Endothelial cell of umbilical vein (primary cell): ENCODE measurements around the gene HEXA. TPM values are rescaled to one million over a fixed set of nuclear protein-coding genes. Genes with fewer than 3 reads are reported as not detected.
A peak's percentile ranks its signal among the peaks of the same experiment; 100 is the strongest.

Experiments used
- BruUV-seq: library from RNA; stranded (reverse); fragments of 400-500 nt; replicated peaks from 2 replicates; lab custom pipeline; 2021; lab: Mats Ljungman, UMichigan
- CTCF ChIA-PET: fragments of 300-600, 350-600 bp; sonication (Branson Sonifier 250); formaldehyde crosslinking; loops from one replicate; lab custom pipeline; 2021; ENCODE audit warnings: antibody characterized with exemption, inconsistent platforms; lab: Charles Lee
- POLR2A ChIA-PET: fragments of 300-600, 350-600 bp; sonication (Branson Sonifier 250); formaldehyde crosslinking; loops from one replicate; lab custom pipeline; 2021; ENCODE audit warnings: antibody characterized with exemption, inconsistent platforms; lab: Charles Lee
- DNase-seq: peaks from one replicate; pipeline ENCODE4 v3.0.0-alpha.2; 2011; ENCODE audit warnings: low read depth, low spot score
- FAIRE-seq: peaks from 2 replicates; lab custom pipeline; 2011; peaks lifted over from hg19 to GRCh38; lab: Jason Lieb, UNC
- H2AFZ ChIP-seq: 2 replicates; pipeline ENCODE4 v1.6.0; 2012; ENCODE audit warnings: low read depth, low read length, control low read depth, inconsistent platforms
- H3K27ac ChIP-seq: 2 replicates; pipeline ENCODE4 v1.5.1; 2011; ENCODE audit warnings: low read depth, mild to moderate bottlenecking, control low read depth, low read length, moderate library complexity; ENCODE audit not compliant: insufficient read depth
- H3K27me3 ChIP-seq, 2 experiments: 2 replicates each; pipeline versions ENCODE4 v1.6.0 to v1.6.1; 2011; ENCODE audit warnings: low read length in 2 of 2, mixed read lengths in 1 of 2; ENCODE audit not compliant: control insufficient read depth in 2 of 2, insufficient read depth in 2 of 2
- H3K36me3 ChIP-seq, 2 experiments: 2 replicates in 1 of 2; 3 replicates in 1 of 2; pipeline ENCODE4 v1.5.1; 2011; ENCODE audit warnings: low read length in 2 of 2, mild to moderate bottlenecking in 1 of 2, moderate library complexity in 1 of 2; ENCODE audit not compliant: control insufficient read depth in 2 of 2, insufficient read depth in 2 of 2; ENCODE audit errors: extremely low read depth in 1 of 2
- H3K4me1 ChIP-seq: 3 replicates; pipeline ENCODE4 v1.5.1; 2011; ENCODE audit warnings: mild to moderate bottlenecking, low read length; ENCODE audit not compliant: control insufficient read depth, insufficient read depth; ENCODE audit errors: extremely low read depth
- H3K4me2 ChIP-seq: 2 replicates; pipeline ENCODE4 v1.6.1; 2011; ENCODE audit warnings: low read length, control low read depth, mixed read lengths; ENCODE audit not compliant: insufficient read depth
- H3K4me3 ChIP-seq, 3 experiments: fragments of 200-600 bp in 1 of 3; sonication (generic), shearing (Covaris generic) in 1 of 3; replicated peaks in 1 of 3; 2 replicates each; pipeline ENCODE4 v1.5.1; 2011 to 2016; ENCODE audit warnings: control low read depth in 3 of 3, low read length in 3 of 3, mild to moderate bottlenecking in 2 of 3, inconsistent platforms in 1 of 3, low read depth in 1 of 3, moderate library complexity in 1 of 3; ENCODE audit not compliant: insufficient read depth in 1 of 3
- H3K79me2 ChIP-seq: 2 replicates; pipeline ENCODE4 v1.6.0; 2012; ENCODE audit warnings: low read length, inconsistent platforms; ENCODE audit not compliant: control insufficient read depth, insufficient read depth
- H3K9ac ChIP-seq: replicated peaks from 2 replicates; pipeline ENCODE3; 2011; ENCODE audit warnings: low read length, control low read depth; ENCODE audit not compliant: insufficient read depth; ENCODE audit errors: extremely low read depth
- H3K9me1 ChIP-seq: replicated peaks from 3 replicates; pipeline ENCODE4 v1.6.0; 2011; ENCODE audit warnings: mild to moderate bottlenecking, low read length; ENCODE audit not compliant: control insufficient read depth, insufficient read depth; ENCODE audit errors: extremely low read depth
- H3K9me3 ChIP-seq: replicated peaks from 2 replicates; pipeline ENCODE4 v1.5.1; 2012; ENCODE audit warnings: low read length, inconsistent platforms; ENCODE audit not compliant: control insufficient read depth, insufficient read depth
- H4K20me1 ChIP-seq: replicated peaks from 2 replicates; pipeline ENCODE3; 2011; ENCODE audit warnings: mild to moderate bottlenecking, low read length; ENCODE audit not compliant: control insufficient read depth, insufficient read depth; ENCODE audit errors: extremely low read depth
- JUN ChIP-seq: IDR thresholded peaks from 2 replicates; pipeline ENCODE4 v1.6.1; 2011; ENCODE audit warnings: borderline replicate concordance, low read depth; ENCODE audit not compliant: insufficient read length, insufficient read depth
- POLR2A ChIP-seq: IDR thresholded peaks from 2 replicates; pipeline ENCODE4 v1.6.1; 2012; ENCODE audit warnings: low read depth, mild to moderate bottlenecking, control low read depth, low read length
- dilution Hi-C: fragments of 300-500 bp; cut with MboI; formaldehyde crosslinking; loops from one replicate; pipeline ENCODE4 v1.15.0; 2019; ENCODE audit warnings: low sequenced_read_pairs; ENCODE audit not compliant: extremely low pct_ligation_motif_present
- intact Hi-C: fragments of 100-400 bp; cut with micrococcal nuclease; formaldehyde crosslinking; loops from one replicate; pipeline ENCODE4 v1.10.0; 2022
- polyA plus RNA-seq, 4 experiments: library from polyadenylated mRNA; depleted of rRNA in 3 of 4; stranded (reverse) in 3 of 4; unstranded in 1 of 4; fragments of >200 nt; gene quantifications; 2 replicates each; pipeline versions ENCODE4 v1.2.1 to v1.2.3, GENCODE V29; 2011 to 2012; ENCODE audit warnings: missing spikeins in 1 of 4
- total RNA-seq: library from RNA; stranded (reverse); gene quantifications from 2 replicates; pipeline ENCODE4 v1.2.3, GENCODE V29; 2021
- TF ChIP-seq, protein P1 (sequence below), 2 donors: IDR thresholded peaks; 1 replicate in 1 of 2; 2 replicates in 1 of 2; pipeline ENCODE4 v1.5.1; 2011; ENCODE audit warnings: low read length in 2 of 2, mild to moderate bottlenecking in 2 of 2, moderate library complexity in 2 of 2, control low read depth in 1 of 2, inconsistent platforms in 1 of 2, low read depth in 1 of 2; ENCODE audit not compliant: insufficient read depth in 1 of 2; ENCODE audit errors: extremely low read depth in 1 of 2

Gene HEXA
- total and polyA plus RNA-seq, 2 donors (not counting 3 experiments of a cell fraction or from before 2014, with no cell fraction given) = 108 to 212 TPM

GRCh38 chr15:72342385-72342784, 33.4 kb downstream of the HEXA start:
- POLR2A ChIA-PET = no interaction called here
- no peak overlapping the region for H3K4me2 ChIP-seq
- no peaks in the 10 kb centered on the region for H3K9me1 ChIP-seq
- intact Hi-C loops (no loop called here), dilution Hi-C loops (no loop called here)
- peaks cover 7% of the 10 kb centered on the region for H3K4me1 ChIP-seq
- CTCF ChIA-PET = no interaction called here
- BruUV-seq = no TSS peak
- no peaks in the 10 kb centered on the region for H3K9me3 ChIP-seq
- no peak overlapping the region for H3K27ac ChIP-seq
- peak; percentile 78 for FAIRE-seq
- peaks cover 2 to 20% of the 10 kb centered on the region in 2 experiments for H3K36me3 ChIP-seq
- peak; percentile 31 for DNase-seq
- no peaks in the 10 kb centered on the region for H3K27me3 ChIP-seq
- H3K79me2 ChIP-seq = no peaks in the 10 kb centered on the region
- no peak overlapping the region for H2AFZ ChIP-seq
- H3K9ac ChIP-seq = no peak overlapping the region
- H3K4me3 ChIP-seq = no peak overlapping the region
- TF ChIP-seq, protein P1, sequence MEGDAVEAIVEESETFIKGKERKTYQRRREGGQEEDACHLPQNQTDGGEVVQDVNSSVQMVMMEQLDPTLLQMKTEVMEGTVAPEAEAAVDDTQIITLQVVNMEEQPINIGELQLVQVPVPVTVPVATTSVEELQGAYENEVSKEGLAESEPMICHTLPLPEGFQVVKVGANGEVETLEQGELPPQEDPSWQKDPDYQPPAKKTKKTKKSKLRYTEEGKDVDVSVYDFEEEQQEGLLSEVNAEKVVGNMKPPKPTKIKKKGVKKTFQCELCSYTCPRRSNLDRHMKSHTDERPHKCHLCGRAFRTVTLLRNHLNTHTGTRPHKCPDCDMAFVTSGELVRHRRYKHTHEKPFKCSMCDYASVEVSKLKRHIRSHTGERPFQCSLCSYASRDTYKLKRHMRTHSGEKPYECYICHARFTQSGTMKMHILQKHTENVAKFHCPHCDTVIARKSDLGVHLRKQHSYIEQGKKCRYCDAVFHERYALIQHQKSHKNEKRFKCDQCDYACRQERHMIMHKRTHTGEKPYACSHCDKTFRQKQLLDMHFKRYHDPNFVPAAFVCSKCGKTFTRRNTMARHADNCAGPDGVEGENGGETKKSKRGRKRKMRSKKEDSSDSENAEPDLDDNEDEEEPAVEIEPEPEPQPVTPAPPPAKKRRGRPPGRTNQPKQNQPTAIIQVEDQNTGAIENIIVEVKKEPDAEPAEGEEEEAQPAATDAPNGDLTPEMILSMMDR (IDR thresholded peaks at IDR 0.05; ENCODE audit: extremely low read depth in 1 of 2, insufficient read depth in 1 of 2, low read depth in 1 of 2, low read length in 2 of 2) = peak; percentile 34 to 50
- TF ChIP-seq POLR2A = no peak
- H4K20me1 ChIP-seq = no peaks in the 10 kb centered on the region

- no peaks in the 10 kb centered on the region for H4K20me1 ChIP-seq
- no peak overlapping the region for H3K4me2 ChIP-seq
- no peaks in the 10 kb centered on the region for H3K27me3 ChIP-seq
- peaks cover 2 to 15% of the 10 kb centered on the region in 2 experiments for H3K36me3 ChIP-seq
- no peak overlapping the region for H3K4me3 ChIP-seq
- TF ChIP-seq, protein P1 (IDR thresholded peaks at IDR 0.05; ENCODE audit: extremely low read depth in 1 of 2, insufficient read depth in 1 of 2, low read depth in 1 of 2, low read length in 2 of 2) = peak in 1 of 2 donors; percentile 23
- TF ChIP-seq JUN = no peak
- ChIA-PET CTCF (interaction anchor here (1.1 kb wide), 1 partner anchor 330 kb away, joined by 3 read pairs; no protein-coding TSS in a partner anchor), POLR2A (no interaction called here)
- no peak overlapping the region for H3K27ac ChIP-seq
- intact Hi-C loops = loop anchor here (1.0 kb wide), 1 partner anchor 29 kb away; no protein-coding TSS in a partner anchor
- dilution Hi-C loops = no loop called here
- H3K4me1 ChIP-seq = peaks cover 7% of the 10 kb centered on the region
- no peak overlapping the region for H2AFZ ChIP-seq
- no peaks in the 10 kb centered on the region for H3K9me3 ChIP-seq
- no peaks in the 10 kb centered on the region for H3K79me2 ChIP-seq
- FAIRE-seq (no peak), DNase-seq (no peak)
- H3K9ac ChIP-seq = no peak overlapping the region
- H3K9me1 ChIP-seq = no peaks in the 10 kb centered on the region
- no TSS peak for BruUV-seq
Observed at GRCh38 chr15:72341361-72341760, 34.5 kb downstream of the HEXA start.
